B cell (primary cell): Measurements from ENCODE around the gene PALM3. TPM values are rescaled to one million over a fixed set of nuclear protein-coding genes. Genes with fewer than 3 reads are reported as not detected.

ENCODE experiments used
- ATAC-seq: fragments of 200-7000 bp; cut with Tn5 transposase; one replicate; pipeline ENCODE4 v1.10.0; 2021; ENCODE audit warnings: low read depth, mild to moderate bottlenecking, moderate number of reproducible peaks, moderate library complexity
- CTCF ChIA-PET: fragments of 350-600 bp; sonication (Branson Sonifier 250); formaldehyde crosslinking; loops from one replicate; lab custom pipeline; 2021; ENCODE audit warnings: antibody characterized with exemption, inconsistent platforms; lab: Charles Lee
- POLR2A ChIA-PET: fragments of 350-600 bp; sonication (Branson Sonifier 250); formaldehyde crosslinking; loops from one replicate; lab custom pipeline; 2021; ENCODE audit warnings: antibody characterized with exemption; lab: Charles Lee
- DNase-seq: peaks from one replicate; pipeline ENCODE4 v3.0.0; 2013
- H2AFZ ChIP-seq: 2 replicates; pipeline ENCODE4 v1.6.1; 2012; ENCODE audit warnings: mild to moderate bottlenecking, low read depth, low read length; ENCODE audit not compliant: insufficient read depth, poor library complexity, severe bottlenecking
- H3K27ac ChIP-seq, 2 donors: 1 replicate in 1 of 2; 2 replicates in 1 of 2; pipeline ENCODE4 v1.5.1; 2012 to 2013; ENCODE audit warnings: low read length in 2 of 2, mild to moderate bottlenecking in 2 of 2, moderate library complexity in 1 of 2
- H3K27me3 ChIP-seq, 4 experiments: fragments of 200-600 bp in 1 of 4; sonication (generic) in 1 of 4; replicated peaks in 1 of 4; 1 replicate in 2 of 4; 2 replicates in 2 of 4; pipeline versions ENCODE4 v1.6.1 to v1.7.0; 2013 to 2016; ENCODE audit warnings: low read length in 3 of 4, mild to moderate bottlenecking in 2 of 4, mixed read lengths in 1 of 4, moderate library complexity in 1 of 4; ENCODE audit not compliant: insufficient read depth in 4 of 4, control insufficient read depth in 3 of 4; ENCODE audit errors: control extremely low read depth in 1 of 4
- H3K36me3 ChIP-seq, 2 experiments: replicated peaks in 1 of 2; 1 replicate in 1 of 2; 2 replicates in 1 of 2; pipeline versions ENCODE4 v1.6.1 to v1.7.1; 2013; ENCODE audit warnings: low read length in 1 of 2; ENCODE audit not compliant: insufficient read depth in 2 of 2, control insufficient read depth in 1 of 2; ENCODE audit errors: control extremely low read depth in 1 of 2, extremely low read depth in 1 of 2
- H3K4me1 ChIP-seq, 2 donors: fragments of 200-600 bp in 1 of 2; sonication (generic) in 1 of 2; 1 replicate in 1 of 2; 2 replicates in 1 of 2; pipeline versions ENCODE4 v1.5.1 to v1.6.1; 2013 to 2017; ENCODE audit warnings: low read length in 2 of 2; ENCODE audit not compliant: control insufficient read depth in 2 of 2, insufficient read depth in 2 of 2
- H3K4me2 ChIP-seq: replicated peaks from 2 replicates; pipeline ENCODE3; 2012; ENCODE audit warnings: mild to moderate bottlenecking, low read depth, low read length; ENCODE audit not compliant: poor library complexity, severe bottlenecking
- H3K4me3 ChIP-seq, 5 experiments: fragments of 200-600 bp in 1 of 5; sonication (generic) in 1 of 5; 1 replicate in 3 of 5; 2 replicates in 2 of 5; pipeline versions ENCODE4 v1.5.1 to v1.7.0; 2011 to 2016; ENCODE audit warnings: low read length in 4 of 5, mild to moderate bottlenecking in 4 of 5, low read depth in 2 of 5, control low read depth in 1 of 5, moderate library complexity in 1 of 5; ENCODE audit not compliant: insufficient read depth in 1 of 5; ENCODE audit errors: control extremely low read depth in 1 of 5, extremely low read depth in 1 of 5
- H3K79me2 ChIP-seq: fragments of 200-600 bp; sonication (generic); one replicate; pipeline ENCODE4 v1.6.0; 2016; ENCODE audit warnings: low read length; ENCODE audit not compliant: control insufficient read depth, insufficient read depth
- H3K9ac ChIP-seq: fragments of 200-600 bp; sonication (generic); 2 replicates; pipeline ENCODE4 v1.6.1; 2017; ENCODE audit warnings: mild to moderate bottlenecking, low read length, moderate library complexity
- H3K9me3 ChIP-seq, 3 donors: one replicate each; pipeline versions ENCODE4 v1.6.1 to v1.7.1; 2013; ENCODE audit warnings: low read length in 2 of 3; ENCODE audit not compliant: control insufficient read depth in 2 of 3, insufficient read depth in 1 of 3; ENCODE audit errors: control extremely low read depth in 1 of 3
- H4K20me1 ChIP-seq: 2 replicates; pipeline ENCODE4 v1.6.0; 2012; ENCODE audit warnings: mild to moderate bottlenecking, low read length; ENCODE audit not compliant: insufficient read depth, control insufficient read depth, poor library complexity, severe bottlenecking
- H3K27ac Mint-ChIP-seq: one replicate; pipeline ENCODE4 v1.8.0; 2021; ENCODE audit warnings: mixed read lengths
- H3K27me3 Mint-ChIP-seq: one replicate; pipeline ENCODE4 v1.8.0; 2021; ENCODE audit warnings: mixed read lengths
- H3K4me1 Mint-ChIP-seq: one replicate; pipeline ENCODE4 v1.8.0; 2021; ENCODE audit warnings: mixed read lengths
- H3K4me3 Mint-ChIP-seq: one replicate; pipeline ENCODE4 v1.8.0; 2021; ENCODE audit warnings: mixed read lengths
- H3K9me3 Mint-ChIP-seq: one replicate; pipeline ENCODE4 v1.8.0; 2022; ENCODE audit warnings: mixed read lengths; ENCODE audit not compliant: insufficient read depth
- EZH2 ChIP-seq: IDR thresholded peaks from 2 replicates; pipeline ENCODE4 v1.6.1; 2012; ENCODE audit warnings: borderline replicate concordance, low read depth, mild to moderate bottlenecking, moderate library complexity, low read length; ENCODE audit not compliant: insufficient read depth, poor library complexity, severe bottlenecking
- WGBS: methylation state at CpG from one replicate; pipeline ENCODE4 v1.1.5; 2013; ENCODE audit warnings: missing lambda C conversion rate; ENCODE audit not compliant: insufficient coverage; 5-methylcytosine and 5-hydroxymethylcytosine counted together
- intact Hi-C: fragments of 100-400 bp; cut with micrococcal nuclease; formaldehyde crosslinking; loops from one replicate; pipeline ENCODE4 v1.10.0; 2022
- polyA plus RNA-seq: library from polyadenylated mRNA; depleted of rRNA; stranded (reverse); fragments of >200 nt; gene quantifications from 2 replicates; pipeline ENCODE4 v1.2.3, GENCODE V29; 2012
- total RNA-seq, 2 donors: library from RNA; stranded (reverse); fragments of 120-200 nt in 1 of 2; gene quantifications; 1 replicate in 1 of 2; 2 replicates in 1 of 2; pipeline versions ENCODE4 v1.2.3 to v1.2.4, GENCODE V29; 2013 to 2022
- TF ChIP-seq, protein P1 (sequence below): fragments of 200-600 bp; IDR thresholded peaks from one replicate; pipeline ENCODE4 v1.8.0; 2022; ENCODE audit warnings: antibody characterized with exemption, mild to moderate bottlenecking

PALM3 gene
- total and polyA plus RNA-seq, 2 donors (not counting 1 experiment from before 2014, with no cell fraction given) = not detected

- Histone ChIP-seq H3K27me3 (no peaks in the 10 kb centered on the region), H4K20me1 (peaks cover 11% of the 10 kb centered on the region), H3K4me1 (peaks cover 22 to 42% of the 10 kb centered on the region in 2 donors), H3K9ac (peak overlapping the region; percentile 75), H3K4me3 (peak overlapping the region in 4 of 5 experiments; percentile 76 to 95 (median 86)), H3K9me3 (peaks cover 0 to 5% (median 0%) of the 10 kb centered on the region in 3 donors), H3K4me2 (peak overlapping the region; percentile 83), H2AFZ (peak overlapping the region; percentile 73), H3K36me3 (peaks cover 2 to 7% of the 10 kb centered on the region in 2 experiments), H3K79me2 (peaks cover 22% of the 10 kb centered on the region), H3K27ac (peak overlapping the region; percentile 83 to 94)
- H3K4me3 Mint-ChIP-seq = peak overlapping the region; percentile 94
- intact Hi-C loops = no loop called here
- ChIA-PET POLR2A (interaction anchor here (0.6 to 2.7 kb wide), 20 partner anchors 9 to 466 kb away, joined by 3 to 24 read pairs (median 4); partner anchors contain the start of genes DCAF15, RFX1 and ZSWIM4), CTCF (interaction anchor here (0.6 to 3.8 kb wide), 37 partner anchors 9 to 434 kb away, joined by 3 to 30 read pairs (median 4); partner anchors contain the start of genes ASF1B, DCAF15, MISP3 and RFX1)
- no peaks in the 10 kb centered on the region for H3K27me3 Mint-ChIP-seq
- TF ChIP-seq EZH2 = no peak
- TF ChIP-seq, protein P1, sequence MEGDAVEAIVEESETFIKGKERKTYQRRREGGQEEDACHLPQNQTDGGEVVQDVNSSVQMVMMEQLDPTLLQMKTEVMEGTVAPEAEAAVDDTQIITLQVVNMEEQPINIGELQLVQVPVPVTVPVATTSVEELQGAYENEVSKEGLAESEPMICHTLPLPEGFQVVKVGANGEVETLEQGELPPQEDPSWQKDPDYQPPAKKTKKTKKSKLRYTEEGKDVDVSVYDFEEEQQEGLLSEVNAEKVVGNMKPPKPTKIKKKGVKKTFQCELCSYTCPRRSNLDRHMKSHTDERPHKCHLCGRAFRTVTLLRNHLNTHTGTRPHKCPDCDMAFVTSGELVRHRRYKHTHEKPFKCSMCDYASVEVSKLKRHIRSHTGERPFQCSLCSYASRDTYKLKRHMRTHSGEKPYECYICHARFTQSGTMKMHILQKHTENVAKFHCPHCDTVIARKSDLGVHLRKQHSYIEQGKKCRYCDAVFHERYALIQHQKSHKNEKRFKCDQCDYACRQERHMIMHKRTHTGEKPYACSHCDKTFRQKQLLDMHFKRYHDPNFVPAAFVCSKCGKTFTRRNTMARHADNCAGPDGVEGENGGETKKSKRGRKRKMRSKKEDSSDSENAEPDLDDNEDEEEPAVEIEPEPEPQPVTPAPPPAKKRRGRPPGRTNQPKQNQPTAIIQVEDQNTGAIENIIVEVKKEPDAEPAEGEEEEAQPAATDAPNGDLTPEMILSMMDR = no peak
- WGBS = 44% methylated on average over 10 of the region's 20 CpGs
- H3K9me3 Mint-ChIP-seq = no peaks in the 10 kb centered on the region
- H3K27ac Mint-ChIP-seq = peak overlapping the region; percentile 94
- DNase-seq = no peak
- ATAC-seq = no peak
- H3K4me1 Mint-ChIP-seq = peaks cover 38% of the 10 kb centered on the region
Observed at GRCh38 chr19:14030997-14031718, 30.7 kb downstream of the PALM3 start.

DNA sequence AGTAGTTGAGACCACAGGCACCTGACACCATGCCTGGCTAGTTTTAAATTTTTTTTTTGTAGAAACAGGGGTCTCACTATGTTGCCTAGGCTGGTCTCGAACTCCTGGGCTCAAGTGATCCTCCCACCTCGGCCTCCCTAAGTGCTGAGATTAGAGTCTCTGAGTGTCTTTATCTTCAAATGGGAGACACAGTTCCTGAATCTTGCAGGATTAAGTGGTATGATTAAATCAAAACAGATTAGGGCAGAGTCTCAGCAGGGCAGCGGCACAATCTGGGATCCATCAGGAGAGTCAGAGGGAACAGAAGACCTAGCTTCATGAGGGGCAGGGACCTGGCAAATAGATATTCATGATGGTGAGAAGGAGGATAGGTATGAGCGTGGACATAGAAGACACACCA, 33.0 kb downstream of the PALM3 start:
- H3K27me3 Mint-ChIP-seq = no peaks in the 10 kb centered on the region
- Histone ChIP-seq H3K9me3 (peaks cover 0 to 5% (median 0%) of the 10 kb centered on the region in 3 donors), H3K4me1 (peaks cover 22 to 40% of the 10 kb centered on the region in 2 donors), H3K79me2 (peaks cover 13% of the 10 kb centered on the region), H3K36me3 (peaks cover under 1 to 1% of the 10 kb centered on the region in 2 experiments), H3K4me3 (no peak overlapping the region), H3K4me2 (peak overlapping the region; percentile 26), H3K27me3 (no peaks in the 10 kb centered on the region), H3K27ac (no peak overlapping the region), H2AFZ (no peak overlapping the region), H3K9ac (no peak overlapping the region), H4K20me1 (peaks cover 3% of the 10 kb centered on the region)
- ATAC-seq = no peak
- 100% methylated on average over 2 of the region's 4 CpGs for WGBS
- no peaks in the 10 kb centered on the region for H3K9me3 Mint-ChIP-seq
- no peak for DNase-seq
- peaks cover 32% of the 10 kb centered on the region for H3K4me1 Mint-ChIP-seq
- H3K4me3 Mint-ChIP-seq = no peak overlapping the region
- CTCF ChIA-PET = interaction anchor here (0.5 to 1.9 kb wide), 6 partner anchors 10 to 126 kb away, joined by 3 to 7 read pairs (median 4); no protein-coding TSS in a partner anchor
- POLR2A ChIA-PET = interaction anchor here (0.6 to 1.6 kb wide), 3 partner anchors 19 to 23 kb away, joined by 3 to 5 read pairs (median 4); partner anchors contain the start of gene RFX1
- H3K27ac Mint-ChIP-seq = peak overlapping the region; percentile 50
- intact Hi-C loops = no loop called here
- TF ChIP-seq, protein P1 = no peak
- no peak for TF ChIP-seq EZH2
